ENCODE results near the gene TP53INP2. TPM values are rescaled to one million over a fixed set of nuclear protein-coding genes. Genes with fewer than 3 reads are reported as not detected.

Gene TP53INP2
- total and polyA plus RNA-seq, 2 experiments from 2014 or later: 2.7 to 3.3 TPM

GRCh38 chr20:34703424-34704176 is 544 bp upstream of the TP53INP2 start (continued):
- no peak for TF ChIP-seq ZNF462 (CRISPR knock-in tag; IDR thresholded peaks at IDR 0.05)
- TF ChIP-seq ZNF331 (CRISPR knock-in tag; IDR thresholded peaks at IDR 0.05; ENCODE audit: low read depth): no peak
- TF ChIP-seq EZH2 (IDR thresholded peaks at IDR 0.05; ENCODE audit: low read depth, unreplicated experiment): no peak
- TF ChIP-seq EZH2phosphoT487 (IDR thresholded peaks at IDR 0.05; ENCODE audit: unreplicated experiment): no peak
- no peak for TF ChIP-seq CTCF (conservative IDR thresholded peaks at IDR 0.05; ENCODE audit: low read depth in 2 of 2)
- TF ChIP-seq POLR2AphosphoS5 (IDR thresholded peaks at IDR 0.05; ENCODE audit: low read depth): no peak; the same call in 1 of the 2 replicates
- no peak for TF ChIP-seq NANOG (IDR thresholded peaks at IDR 0.05; ENCODE audit: borderline replicate concordance)
- TF ChIP-seq, protein P1, sequence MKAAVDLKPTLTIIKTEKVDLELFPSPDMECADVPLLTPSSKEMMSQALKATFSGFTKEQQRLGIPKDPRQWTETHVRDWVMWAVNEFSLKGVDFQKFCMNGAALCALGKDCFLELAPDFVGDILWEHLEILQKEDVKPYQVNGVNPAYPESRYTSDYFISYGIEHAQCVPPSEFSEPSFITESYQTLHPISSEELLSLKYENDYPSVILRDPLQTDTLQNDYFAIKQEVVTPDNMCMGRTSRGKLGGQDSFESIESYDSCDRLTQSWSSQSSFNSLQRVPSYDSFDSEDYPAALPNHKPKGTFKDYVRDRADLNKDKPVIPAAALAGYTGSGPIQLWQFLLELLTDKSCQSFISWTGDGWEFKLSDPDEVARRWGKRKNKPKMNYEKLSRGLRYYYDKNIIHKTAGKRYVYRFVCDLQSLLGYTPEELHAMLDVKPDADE (IDR thresholded peaks at IDR 0.05): no peak
- no peak for TF ChIP-seq JUNB (IDR thresholded peaks at IDR 0.05; ENCODE audit: unreplicated experiment)
- TF ChIP-seq ZNF114 (CRISPR knock-in tag; IDR thresholded peaks at IDR 0.05): no peak
